Measurements from ENCODE around the gene GLTPD2.

DNA sequence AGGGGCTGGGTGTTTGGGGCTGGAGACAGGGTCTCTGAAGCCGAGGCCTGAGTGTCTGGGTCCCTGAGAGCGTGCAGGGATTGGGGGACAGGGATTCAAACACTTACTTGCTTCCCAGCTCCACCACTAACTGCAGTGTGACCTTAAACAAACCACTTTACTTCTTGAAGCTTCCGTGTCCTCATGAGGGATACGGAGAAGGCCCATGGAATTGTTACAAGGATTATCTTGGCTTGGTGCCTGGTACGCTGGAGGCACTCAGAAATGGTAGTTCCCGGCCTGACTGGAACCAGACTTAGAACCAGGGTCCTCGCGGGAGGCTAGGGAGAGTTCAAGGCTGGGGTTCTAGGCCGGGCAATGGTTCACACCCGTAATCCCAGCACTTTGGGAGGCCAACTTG lies 46.1 kb upstream of the GLTPD2 start:
- TF ChIP-seq, protein P1, sequence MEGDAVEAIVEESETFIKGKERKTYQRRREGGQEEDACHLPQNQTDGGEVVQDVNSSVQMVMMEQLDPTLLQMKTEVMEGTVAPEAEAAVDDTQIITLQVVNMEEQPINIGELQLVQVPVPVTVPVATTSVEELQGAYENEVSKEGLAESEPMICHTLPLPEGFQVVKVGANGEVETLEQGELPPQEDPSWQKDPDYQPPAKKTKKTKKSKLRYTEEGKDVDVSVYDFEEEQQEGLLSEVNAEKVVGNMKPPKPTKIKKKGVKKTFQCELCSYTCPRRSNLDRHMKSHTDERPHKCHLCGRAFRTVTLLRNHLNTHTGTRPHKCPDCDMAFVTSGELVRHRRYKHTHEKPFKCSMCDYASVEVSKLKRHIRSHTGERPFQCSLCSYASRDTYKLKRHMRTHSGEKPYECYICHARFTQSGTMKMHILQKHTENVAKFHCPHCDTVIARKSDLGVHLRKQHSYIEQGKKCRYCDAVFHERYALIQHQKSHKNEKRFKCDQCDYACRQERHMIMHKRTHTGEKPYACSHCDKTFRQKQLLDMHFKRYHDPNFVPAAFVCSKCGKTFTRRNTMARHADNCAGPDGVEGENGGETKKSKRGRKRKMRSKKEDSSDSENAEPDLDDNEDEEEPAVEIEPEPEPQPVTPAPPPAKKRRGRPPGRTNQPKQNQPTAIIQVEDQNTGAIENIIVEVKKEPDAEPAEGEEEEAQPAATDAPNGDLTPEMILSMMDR (conservative IDR thresholded peaks at IDR 0.05; ENCODE audit: low read depth, low read length) = no peak
- no peak for TF ChIP-seq EZH2 (IDR thresholded peaks at IDR 0.05; ENCODE audit: borderline replicate concordance, low read depth, low read length, poor library complexity, severe bottlenecking)

Data from A673 (cell line).